Adrenal gland (tissue), 5 donors: ENCODE results near the gene SPTLC1.

ENCODE experiments used
- POLR2A ChIP-seq, 2 donors: fragments of 450-650 bp; IDR thresholded peaks; one replicate each; pipeline ENCODE4 v1.6.1; 2017; ENCODE audit warnings: antibody characterized with exemption in 2 of 2, mild to moderate bottlenecking in 2 of 2, moderate library complexity in 1 of 2
- TF ChIP-seq, protein P1 (sequence below), 6 experiments: fragments of 450-650 bp in 4 of 6; fragments of 200-600 bp in 2 of 6; sonication (generic) in 1 of 6; IDR thresholded peaks; 1 replicate in 5 of 6; 2 replicates in 1 of 6; pipeline versions ENCODE4 v1.5.1 to v1.8.0; 2016 to 2021; ENCODE audit warnings: antibody characterized with exemption in 6 of 6, mild to moderate bottlenecking in 2 of 6, moderate library complexity in 1 of 6
- donor health status: DM: no; HTN: no; CAD: no.

DNA sequence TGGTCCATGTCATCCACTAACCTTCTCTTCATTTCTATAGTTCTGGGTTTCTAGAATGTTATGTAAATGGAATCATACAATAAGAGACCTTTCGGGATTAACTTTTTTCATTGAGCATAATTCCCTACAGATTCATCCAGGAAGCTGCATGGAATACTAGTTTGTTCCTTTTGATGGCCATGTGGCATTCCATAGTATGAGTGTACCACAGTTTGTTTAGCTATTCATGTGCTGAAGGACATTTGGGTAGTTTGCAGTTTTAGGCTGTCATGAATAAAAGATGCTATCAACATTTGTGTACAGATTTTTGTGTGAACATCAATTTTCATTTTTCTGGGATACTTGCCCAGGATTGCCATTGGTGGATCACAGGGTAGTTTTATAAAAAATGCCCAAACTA, 6.8 kb upstream of the SPTLC1 start:
- TF ChIP-seq, protein P1, sequence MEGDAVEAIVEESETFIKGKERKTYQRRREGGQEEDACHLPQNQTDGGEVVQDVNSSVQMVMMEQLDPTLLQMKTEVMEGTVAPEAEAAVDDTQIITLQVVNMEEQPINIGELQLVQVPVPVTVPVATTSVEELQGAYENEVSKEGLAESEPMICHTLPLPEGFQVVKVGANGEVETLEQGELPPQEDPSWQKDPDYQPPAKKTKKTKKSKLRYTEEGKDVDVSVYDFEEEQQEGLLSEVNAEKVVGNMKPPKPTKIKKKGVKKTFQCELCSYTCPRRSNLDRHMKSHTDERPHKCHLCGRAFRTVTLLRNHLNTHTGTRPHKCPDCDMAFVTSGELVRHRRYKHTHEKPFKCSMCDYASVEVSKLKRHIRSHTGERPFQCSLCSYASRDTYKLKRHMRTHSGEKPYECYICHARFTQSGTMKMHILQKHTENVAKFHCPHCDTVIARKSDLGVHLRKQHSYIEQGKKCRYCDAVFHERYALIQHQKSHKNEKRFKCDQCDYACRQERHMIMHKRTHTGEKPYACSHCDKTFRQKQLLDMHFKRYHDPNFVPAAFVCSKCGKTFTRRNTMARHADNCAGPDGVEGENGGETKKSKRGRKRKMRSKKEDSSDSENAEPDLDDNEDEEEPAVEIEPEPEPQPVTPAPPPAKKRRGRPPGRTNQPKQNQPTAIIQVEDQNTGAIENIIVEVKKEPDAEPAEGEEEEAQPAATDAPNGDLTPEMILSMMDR (IDR thresholded peaks at IDR 0.05): no peak
- TF ChIP-seq POLR2A (IDR thresholded peaks at IDR 0.05): no peak
